Tibial artery (tissue), 4 donors: ENCODE data around the gene PRKD2.

Experiments used
- DNase-seq, 2 donors: peaks; one replicate each; pipeline ENCODE4 v3.0.0-alpha.2; 2019
- H3K27ac ChIP-seq, 2 donors: fragments of 200-600 bp; sonication (generic) in 1 of 2; 1 replicate in 1 of 2; 2 replicates in 1 of 2; pipeline ENCODE4 v1.5.1; 2018 to 2019; ENCODE audit warnings: mild to moderate bottlenecking in 1 of 2
- H3K27me3 ChIP-seq, 2 donors: fragments of 200-600 bp; sonication (generic) in 1 of 2; one replicate each; pipeline versions ENCODE4 v1.5.1 to v1.6.0; 2016 to 2019
- H3K36me3 ChIP-seq, 3 donors: fragments of 200-600 bp; sonication (generic) in 2 of 3; one replicate each; pipeline ENCODE4 v1.5.1; 2016 to 2019; ENCODE audit warnings: mild to moderate bottlenecking in 2 of 3
- H3K4me1 ChIP-seq, 4 donors: fragments of 200-600 bp; sonication (generic) in 2 of 4; 1 replicate in 3 of 4; 2 replicates in 1 of 4; pipeline ENCODE4 v1.5.1; 2016 to 2019
- H3K4me3 ChIP-seq, 2 donors: fragments of 200-600 bp; sonication (generic) in 1 of 2; 1 replicate in 1 of 2; 2 replicates in 1 of 2; pipeline ENCODE4 v1.5.1; 2018 to 2019; ENCODE audit warnings: mild to moderate bottlenecking in 2 of 2
- H3K9me3 ChIP-seq, 3 donors: fragments of 200-600 bp; sonication (generic) in 1 of 3; one replicate each; pipeline ENCODE4 v1.5.1; 2016 to 2019
- intact Hi-C: fragments of 100-400 bp; cut with DNase I; formaldehyde crosslinking; loops from one replicate; pipeline ENCODE4 v1.15.0; 2023; ENCODE audit warnings: low total_unique reads
- TF ChIP-seq, protein P1 (sequence below), 2 experiments: fragments of 200-600 bp in 1 of 2; fragments of 450-650 bp in 1 of 2; IDR thresholded peaks; one replicate each; pipeline ENCODE4 v1.5.1; 2017 to 2019; ENCODE audit warnings: antibody characterized with exemption in 2 of 2, mild to moderate bottlenecking in 1 of 2, moderate library complexity in 1 of 2

PRKD2 gene

DNA sequence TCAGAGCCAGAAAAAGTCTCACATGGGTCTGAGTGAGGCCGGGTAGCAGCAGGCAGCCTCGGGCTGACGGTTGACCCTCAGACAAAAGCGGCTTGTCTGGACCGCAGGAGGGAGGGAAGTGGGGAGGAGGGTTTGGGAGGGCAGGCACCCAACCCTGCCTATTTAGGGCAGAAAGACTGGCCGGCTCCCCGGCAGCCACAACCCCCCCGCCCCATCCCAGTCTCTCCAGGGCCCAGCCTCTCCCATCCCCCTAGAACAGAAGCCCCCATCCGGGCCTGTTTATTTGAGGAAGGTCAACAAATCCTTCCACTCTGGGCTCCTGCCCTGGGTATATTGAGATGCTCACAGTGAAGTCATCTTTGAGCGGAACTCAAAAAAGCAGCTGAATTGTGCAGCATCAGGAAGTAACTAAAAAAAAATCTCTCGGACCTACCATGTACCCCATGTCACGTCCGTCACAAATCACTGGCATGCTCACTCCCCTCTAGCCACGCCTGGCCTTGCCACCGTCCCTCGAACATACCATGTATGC is 62.2 kb downstream of the PRKD2 start:
- H3K4me3 ChIP-seq, result peak overlapping the region; percentile 15 to 25
- H3K36me3 ChIP-seq, result peaks cover 17 to 21% (median 17%) of the 10 kb centered on the region in 3 donors
- H3K27ac ChIP-seq, result peak overlapping the region; percentile 83 to 99
- H3K9me3 ChIP-seq, result no peaks in the 10 kb centered on the region
- TF ChIP-seq, protein P1, sequence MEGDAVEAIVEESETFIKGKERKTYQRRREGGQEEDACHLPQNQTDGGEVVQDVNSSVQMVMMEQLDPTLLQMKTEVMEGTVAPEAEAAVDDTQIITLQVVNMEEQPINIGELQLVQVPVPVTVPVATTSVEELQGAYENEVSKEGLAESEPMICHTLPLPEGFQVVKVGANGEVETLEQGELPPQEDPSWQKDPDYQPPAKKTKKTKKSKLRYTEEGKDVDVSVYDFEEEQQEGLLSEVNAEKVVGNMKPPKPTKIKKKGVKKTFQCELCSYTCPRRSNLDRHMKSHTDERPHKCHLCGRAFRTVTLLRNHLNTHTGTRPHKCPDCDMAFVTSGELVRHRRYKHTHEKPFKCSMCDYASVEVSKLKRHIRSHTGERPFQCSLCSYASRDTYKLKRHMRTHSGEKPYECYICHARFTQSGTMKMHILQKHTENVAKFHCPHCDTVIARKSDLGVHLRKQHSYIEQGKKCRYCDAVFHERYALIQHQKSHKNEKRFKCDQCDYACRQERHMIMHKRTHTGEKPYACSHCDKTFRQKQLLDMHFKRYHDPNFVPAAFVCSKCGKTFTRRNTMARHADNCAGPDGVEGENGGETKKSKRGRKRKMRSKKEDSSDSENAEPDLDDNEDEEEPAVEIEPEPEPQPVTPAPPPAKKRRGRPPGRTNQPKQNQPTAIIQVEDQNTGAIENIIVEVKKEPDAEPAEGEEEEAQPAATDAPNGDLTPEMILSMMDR (IDR thresholded peaks at IDR 0.05), result no peak
- DNase-seq, result peak in 1 of 2 donors; percentile 79
- intact Hi-C loops, result no loop called here
- no peaks in the 10 kb centered on the region for H3K27me3 ChIP-seq
- peaks cover 0 to 76% (median 30%) of the 10 kb centered on the region in 4 donors for H3K4me1 ChIP-seq

DNA sequence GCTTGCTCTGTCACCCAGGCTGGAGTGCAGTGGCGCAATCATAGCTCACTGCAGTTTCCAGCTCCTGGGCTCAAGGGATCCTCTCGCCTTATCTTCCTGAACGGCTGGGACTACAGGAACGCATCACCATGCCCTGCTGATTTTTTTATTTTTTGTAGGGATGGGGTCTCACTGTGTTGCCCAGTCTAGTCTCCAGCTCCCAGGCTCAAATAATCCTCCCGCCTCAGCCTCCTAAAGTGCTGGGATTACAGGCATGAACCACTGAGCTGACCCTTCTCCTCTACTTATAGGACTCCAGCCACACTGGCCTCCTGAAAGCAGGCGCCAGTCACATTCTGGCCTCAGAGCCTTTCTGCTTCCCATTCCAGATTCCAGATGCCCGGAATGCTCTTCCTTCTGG is 66.5 kb downstream of the PRKD2 start:
- peaks cover 0 to 5% (median 0%) of the 10 kb centered on the region in 3 donors for H3K9me3 ChIP-seq
- peaks cover 23 to 32% (median 30%) of the 10 kb centered on the region in 3 donors for H3K36me3 ChIP-seq
- TF ChIP-seq, protein P1 (IDR thresholded peaks at IDR 0.05), result no peak
- peak overlapping the region in 1 of 2 donors; percentile 8 for H3K27ac ChIP-seq
- no peaks in the 10 kb centered on the region for H3K27me3 ChIP-seq
- H3K4me1 ChIP-seq, result peaks cover 0 to 57% (median 25%) of the 10 kb centered on the region in 4 donors
- no peak overlapping the region for H3K4me3 ChIP-seq
- intact Hi-C loops, result no loop called here
- no peak for DNase-seq

DNA sequence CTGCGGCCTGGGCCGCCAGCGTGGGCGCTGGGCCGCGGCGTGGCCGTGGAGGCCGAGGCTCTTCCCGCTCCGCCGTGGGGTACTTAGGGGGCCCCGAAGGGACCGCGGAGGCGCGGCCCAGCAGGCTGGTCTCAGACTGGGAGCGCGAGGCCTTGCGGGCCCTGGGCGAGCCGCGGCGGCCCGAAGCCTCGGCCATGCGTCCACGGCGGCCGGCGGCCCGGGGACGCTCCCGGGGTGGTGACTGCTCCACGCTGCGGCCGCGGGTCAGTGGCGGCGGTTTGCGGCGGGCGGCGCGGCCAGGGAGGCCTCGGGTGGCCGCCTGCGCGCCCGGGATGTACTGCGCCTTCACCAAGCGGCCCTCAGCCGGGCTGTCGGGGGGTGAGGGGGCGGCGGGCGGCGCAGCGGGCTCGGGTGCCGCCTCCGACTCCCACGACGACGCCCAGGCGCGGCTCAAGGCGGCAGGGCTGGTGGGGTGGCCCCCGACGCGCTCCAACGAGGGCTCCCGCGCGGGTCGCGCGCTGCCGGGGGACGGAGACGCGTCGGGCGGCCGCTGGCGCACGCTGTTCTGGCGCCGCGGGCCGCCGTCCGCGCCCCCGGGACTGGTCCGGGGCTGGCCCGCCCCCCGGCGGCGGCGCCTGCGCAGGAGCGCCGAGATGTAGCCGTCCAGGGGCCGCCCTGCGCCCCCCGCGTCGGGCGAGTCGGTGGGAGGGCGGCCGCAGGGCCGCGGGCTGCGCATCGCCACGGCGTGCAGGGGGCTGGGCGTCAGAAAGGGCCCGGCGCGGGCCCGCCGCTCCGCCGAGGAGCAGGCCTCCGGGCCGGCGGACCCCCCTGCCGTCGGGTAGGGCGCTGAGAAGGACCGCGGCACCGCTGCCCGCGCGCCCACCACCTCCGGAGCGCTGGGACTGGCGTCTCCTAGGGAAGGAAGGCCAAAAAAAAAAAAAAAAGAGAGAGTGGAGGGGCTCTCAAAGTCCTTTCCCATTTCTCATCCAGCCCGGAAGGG is 67.7 kb downstream of the PRKD2 start:
- peak overlapping the region in 1 of 2 donors; percentile 69 for H3K27ac ChIP-seq
- no peak overlapping the region for H3K4me3 ChIP-seq
- H3K4me1 ChIP-seq, result peaks cover 7 to 56% (median 28%) of the 10 kb centered on the region in 4 donors
- intact Hi-C loops, result no loop called here
- TF ChIP-seq, protein P1 (IDR thresholded peaks at IDR 0.05), result no peak
- H3K27me3 ChIP-seq, result no peaks in the 10 kb centered on the region
- H3K9me3 ChIP-seq, result peaks cover 0 to 5% (median 0%) of the 10 kb centered on the region in 3 donors
- no peak for DNase-seq
- peaks cover 23 to 32% (median 30%) of the 10 kb centered on the region in 3 donors for H3K36me3 ChIP-seq

DNA sequence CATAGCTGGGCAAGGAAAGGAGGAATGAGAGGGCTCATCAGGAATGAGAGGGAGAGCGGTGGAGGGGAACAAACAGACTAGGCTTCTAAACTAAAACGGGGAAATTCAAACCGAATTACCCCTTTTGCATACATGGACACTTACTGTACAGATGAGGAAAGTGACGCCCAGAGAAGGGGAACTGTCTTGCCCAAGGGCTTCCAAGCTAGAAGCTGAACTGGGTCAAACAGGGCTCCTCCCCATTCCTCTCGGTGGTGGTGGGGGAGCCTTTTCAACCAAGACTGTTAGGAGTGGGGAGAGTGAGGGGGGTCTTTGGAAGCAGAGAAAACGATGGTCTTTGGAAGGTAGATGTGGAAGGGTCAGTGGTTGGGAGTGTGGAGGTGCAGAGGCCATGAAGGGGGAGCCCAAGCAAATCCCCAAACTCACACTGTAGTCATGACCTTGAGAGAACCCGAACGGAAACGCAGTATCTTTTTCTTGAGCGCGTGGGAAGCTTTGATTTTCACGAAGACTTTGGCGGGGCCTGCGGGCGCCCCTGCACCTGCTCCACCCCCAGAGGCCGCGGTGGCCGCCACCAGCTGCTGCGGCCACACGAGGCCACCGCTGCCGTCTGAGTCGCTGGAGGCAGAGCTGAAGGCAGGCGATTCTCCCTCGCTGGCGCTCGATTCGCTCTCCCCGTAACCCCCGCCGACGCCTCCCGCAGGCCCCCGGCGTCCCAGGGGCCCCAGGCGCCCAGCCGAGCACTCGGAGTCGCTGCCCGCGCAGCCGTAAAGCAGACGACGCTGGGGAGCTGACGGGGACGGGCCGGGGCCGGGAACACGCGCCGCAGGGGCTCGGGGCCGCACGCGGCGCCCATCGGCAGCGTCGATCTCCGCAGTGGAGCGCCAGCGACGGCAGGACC is 68.6 kb downstream of the PRKD2 start:
- DNase-seq, result no peak

More for the DNA sequence above, 68.6 kb downstream of the PRKD2 start:
- TF ChIP-seq, protein P1 (IDR thresholded peaks at IDR 0.05), result no peak
- Histone ChIP-seq H3K36me3 (peaks cover 23 to 32% (median 30%) of the 10 kb centered on the region in 3 donors), H3K9me3 (peaks cover 0 to 5% (median 0%) of the 10 kb centered on the region in 3 donors), H3K4me3 (no peak overlapping the region), H3K27ac (peak overlapping the region; percentile 69 to 78), H3K27me3 (no peaks in the 10 kb centered on the region), H3K4me1 (peaks cover 7 to 56% (median 25%) of the 10 kb centered on the region in 4 donors)
- intact Hi-C loops, result no loop called here
